WTC11 (cell line): ENCODE data around the gene C22orf23.
"Not testable (repeated sequence)": the region's sequence is repeated elsewhere in the genome, so short reads cannot be mapped to it uniquely, and the experiment has no call there.

Experiments
- CREB1 ChIP-seq: sonication (generic); formaldehyde crosslinking; IDR thresholded peaks from 2 replicates; pipeline ENCODE4 v1.8.0; 2023; ENCODE audit warnings: mild to moderate bottlenecking, missing genetic modification reagents
- CTCF ChIP-seq: fragments of 200-600 bp; IDR thresholded peaks from 2 replicates; pipeline ENCODE4 v1.8.0; 2022; ENCODE audit warnings: antibody characterized with exemption
- MYBL2 ChIP-seq: sonication (generic); formaldehyde crosslinking; IDR thresholded peaks from 2 replicates; pipeline ENCODE4 v1.8.1; 2023; ENCODE audit warnings: mild to moderate bottlenecking, moderate library complexity, missing genetic modification reagents
- NR2C2 ChIP-seq: sonication (generic); formaldehyde crosslinking; IDR thresholded peaks from 2 replicates; pipeline ENCODE4 v1.8.0; 2022; ENCODE audit warnings: mild to moderate bottlenecking, missing genetic modification reagents
- TF ChIP-seq, protein P1 (sequence below): sonication (generic); formaldehyde crosslinking; IDR thresholded peaks from 2 replicates; pipeline ENCODE4 v1.8.1; 2022; ENCODE audit warnings: low read depth, missing genetic modification reagents, borderline replicate concordance

GRCh38 chr22:37955825-37956397, 2.5 kb upstream of the C22orf23 start:
- TF ChIP-seq CREB1 (CRISPR knock-in tag); NR2C2 (CRISPR knock-in tag); CTCF; MYBL2: not testable (repeated sequence)
- TF ChIP-seq, protein P1, sequence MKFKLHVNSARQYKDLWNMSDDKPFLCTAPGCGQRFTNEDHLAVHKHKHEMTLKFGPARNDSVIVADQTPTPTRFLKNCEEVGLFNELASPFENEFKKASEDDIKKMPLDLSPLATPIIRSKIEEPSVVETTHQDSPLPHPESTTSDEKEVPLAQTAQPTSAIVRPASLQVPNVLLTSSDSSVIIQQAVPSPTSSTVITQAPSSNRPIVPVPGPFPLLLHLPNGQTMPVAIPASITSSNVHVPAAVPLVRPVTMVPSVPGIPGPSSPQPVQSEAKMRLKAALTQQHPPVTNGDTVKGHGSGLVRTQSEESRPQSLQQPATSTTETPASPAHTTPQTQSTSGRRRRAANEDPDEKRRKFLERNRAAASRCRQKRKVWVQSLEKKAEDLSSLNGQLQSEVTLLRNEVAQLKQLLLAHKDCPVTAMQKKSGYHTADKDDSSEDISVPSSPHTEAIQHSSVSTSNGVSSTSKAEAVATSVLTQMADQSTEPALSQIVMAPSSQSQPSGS (CRISPR knock-in tag), result not testable (repeated sequence)
